H9 (cell line): ENCODE data around the gene SNX25. TPM values are rescaled to one million over a fixed set of nuclear protein-coding genes. Genes with fewer than 3 reads are reported as not detected.
"Not testable (repeated sequence)": the region's sequence is repeated elsewhere in the genome, so short reads cannot be mapped to it uniquely, and the experiment has no call there.

Experiments used
- DNase-seq: peaks from one replicate; pipeline ENCODE4 v3.0.0-alpha.2; 2017
- H2AFZ ChIP-seq: one replicate; pipeline ENCODE4 v1.6.1; 2013; ENCODE audit warnings: mild to moderate bottlenecking, low read length, control low read depth, moderate library complexity
- H2AK5ac ChIP-seq: 2 replicates; pipeline ENCODE4 v1.6.1; 2013; ENCODE audit warnings: low read length, control low read depth, mixed read lengths; ENCODE audit not compliant: insufficient read length
- H2BK120ac ChIP-seq: one replicate; pipeline ENCODE4 v1.6.1; 2013; ENCODE audit warnings: low read depth, mild to moderate bottlenecking, low read length, control low read depth, inconsistent platforms; ENCODE audit not compliant: poor library complexity, severe bottlenecking
- H2BK12ac ChIP-seq: 2 replicates; pipeline ENCODE4 v1.6.1; 2013; ENCODE audit warnings: low read length, control low read depth, mixed read lengths, low read depth; ENCODE audit not compliant: insufficient read length
- H2BK15ac ChIP-seq: 2 replicates; pipeline ENCODE4 v1.6.1; 2013; ENCODE audit warnings: low read depth, low read length, control low read depth
- H2BK20ac ChIP-seq: one replicate; pipeline ENCODE4 v1.6.1; 2013; ENCODE audit warnings: low read depth, mild to moderate bottlenecking, low read length, control low read depth, inconsistent platforms; ENCODE audit not compliant: poor library complexity, severe bottlenecking
- H2BK5ac ChIP-seq: 2 replicates; pipeline ENCODE4 v1.6.1; 2013; ENCODE audit warnings: low read length, control low read depth, mixed read lengths; ENCODE audit not compliant: insufficient read length
- H3K14ac ChIP-seq: 2 replicates; pipeline ENCODE4 v1.6.1; 2013; ENCODE audit warnings: low read length, control low read depth; ENCODE audit not compliant: insufficient read depth
- H3K18ac ChIP-seq: 2 replicates; pipeline ENCODE4 v1.6.1; 2013; ENCODE audit warnings: low read depth, mild to moderate bottlenecking, mixed read lengths, low read length, control low read depth; ENCODE audit not compliant: insufficient read length
- H3K23ac ChIP-seq: 2 replicates; pipeline ENCODE4 v1.6.1; 2013; ENCODE audit warnings: low read length, control low read depth, mixed read lengths, low read depth; ENCODE audit not compliant: insufficient read length
- H3K23me2 ChIP-seq: 2 replicates; pipeline ENCODE4 v1.6.1; 2013; ENCODE audit warnings: low read depth, mild to moderate bottlenecking, mixed read lengths, low read length, control low read depth; ENCODE audit not compliant: insufficient read length, poor library complexity, severe bottlenecking
- H3K27ac ChIP-seq: 2 replicates; pipeline ENCODE4 v1.5.1; 2013; ENCODE audit warnings: low read length, control low read depth, mixed read lengths, low read depth; ENCODE audit not compliant: insufficient read length
- H3K27me3 ChIP-seq: 2 replicates; pipeline ENCODE4 v1.6.1; 2013; ENCODE audit warnings: low read length, control low read depth, inconsistent platforms; ENCODE audit not compliant: insufficient read depth
- H3K4ac ChIP-seq: 2 replicates; pipeline ENCODE4 v1.6.1; 2013; ENCODE audit warnings: low read depth, mild to moderate bottlenecking, control low read depth, inconsistent platforms, low read length, moderate library complexity
- H3K4me1 ChIP-seq: 2 replicates; pipeline ENCODE4 v1.6.1; 2013; ENCODE audit warnings: low read length, control low read depth, inconsistent platforms; ENCODE audit not compliant: insufficient read depth
- H3K4me2 ChIP-seq: 2 replicates; pipeline ENCODE4 v1.6.1; 2013; ENCODE audit warnings: low read length, control low read depth, mixed read lengths; ENCODE audit not compliant: insufficient read length, insufficient read depth
- H3K56ac ChIP-seq: 2 replicates; pipeline ENCODE4 v1.6.1; 2013; ENCODE audit warnings: low read depth, mild to moderate bottlenecking, mixed read lengths, low read length, control low read depth; ENCODE audit not compliant: insufficient read length
- H3K79me1 ChIP-seq: 2 replicates; pipeline ENCODE4 v1.6.1; 2013; ENCODE audit warnings: low read depth, mild to moderate bottlenecking, moderate library complexity, low read length, control low read depth, inconsistent platforms; ENCODE audit not compliant: insufficient read depth, poor library complexity, severe bottlenecking
- H3K79me2 ChIP-seq: 2 replicates; pipeline ENCODE4 v1.6.1; 2013; ENCODE audit warnings: low read length, control low read depth, inconsistent platforms; ENCODE audit not compliant: insufficient read depth
- H3K9ac ChIP-seq: 2 replicates; pipeline ENCODE4 v1.6.1; 2013; ENCODE audit warnings: low read length, control low read depth, mixed read lengths; ENCODE audit not compliant: insufficient read length; ENCODE audit errors: extremely low read depth
- H3K9me3 ChIP-seq: one replicate; pipeline ENCODE4 v1.6.1; 2013; ENCODE audit warnings: low read depth, low read length, inconsistent platforms; ENCODE audit not compliant: control insufficient read depth
- H3T11ph ChIP-seq: one replicate; pipeline ENCODE4 v1.6.1; 2013; ENCODE audit warnings: mild to moderate bottlenecking, low read length, control low read depth, inconsistent platforms
- H4K20me1 ChIP-seq: one replicate; pipeline ENCODE4 v1.6.1; 2013; ENCODE audit not compliant: control insufficient read depth, insufficient read length, insufficient read depth
- H4K5ac ChIP-seq: 2 replicates; pipeline ENCODE4 v1.6.1; 2013; ENCODE audit warnings: low read depth, mild to moderate bottlenecking, mixed read lengths, low read length, control low read depth; ENCODE audit not compliant: insufficient read length
- H4K8ac ChIP-seq: replicated peaks from 2 replicates; pipeline ENCODE4 v1.6.1; 2013; ENCODE audit warnings: low read length, control low read depth, mixed read lengths, low read depth; ENCODE audit not compliant: insufficient read length
- H4K91ac ChIP-seq: 2 replicates; pipeline ENCODE4 v1.6.1; 2013; ENCODE audit warnings: low read depth, mild to moderate bottlenecking, moderate library complexity, mixed read lengths, low read length, control low read depth; ENCODE audit not compliant: insufficient read length
- H3K27ac Mint-ChIP-seq, 3 experiments: 2 replicates in 2 of 3; 3 replicates in 1 of 3; pipeline ENCODE4 v1.8.0; 2020 to 2021; ENCODE audit warnings: mixed read lengths in 3 of 3, mild to moderate bottlenecking in 1 of 3, moderate library complexity in 1 of 3
- H3K27me3 Mint-ChIP-seq: 2 replicates; pipeline ENCODE4 v1.8.0; 2021; ENCODE audit warnings: low read depth, mild to moderate bottlenecking, moderate library complexity, mixed read lengths
- H3K36me3 Mint-ChIP-seq, 3 experiments: 2 replicates in 2 of 3; 3 replicates in 1 of 3; pipeline ENCODE4 v1.8.0; 2020 to 2021; ENCODE audit warnings: low read depth in 3 of 3, mixed read lengths in 3 of 3; ENCODE audit not compliant: insufficient read depth in 1 of 3
- H3K4me1 Mint-ChIP-seq, 2 experiments: 2 replicates each; pipeline ENCODE4 v1.8.0; 2020; ENCODE audit warnings: mixed read lengths in 2 of 2
- H3K4me3 Mint-ChIP-seq, 2 experiments: 2 replicates in 1 of 2; 3 replicates in 1 of 2; pipeline ENCODE4 v1.8.0; 2020 to 2021; ENCODE audit warnings: mild to moderate bottlenecking in 2 of 2, mixed read lengths in 2 of 2, moderate library complexity in 1 of 2
- H3K9me3 Mint-ChIP-seq, 2 experiments: 2 replicates in 1 of 2; 3 replicates in 1 of 2; pipeline ENCODE4 v1.8.0; 2020; ENCODE audit warnings: mild to moderate bottlenecking in 2 of 2, mixed read lengths in 2 of 2, moderate library complexity in 1 of 2
- WGBS: extraction: QIAGEN DNeasy Blood & Tissue Kit; methylation state at CpG from one replicate; pipeline ENCODE4 v1.1.7; 2013; ENCODE audit warnings: missing lambda C conversion rate, low lambda C conversion rate, mixed read lengths; ENCODE audit not compliant: insufficient read length; ENCODE audit errors: extremely low coverage; 5-methylcytosine and 5-hydroxymethylcytosine counted together
- total RNA-seq: library from RNA; stranded (reverse); gene quantifications from 2 replicates; pipeline ENCODE4 v1.2.1, GENCODE V29; 2021
- TF ChIP-seq, protein P1 (sequence below): fragments of 200-600 bp; sonication (generic); conservative IDR thresholded peaks from 3 replicates; pipeline ENCODE4 v1.8.0; 2021; ENCODE audit warnings: antibody characterized with exemption, mild to moderate bottlenecking

The SNX25 gene
- total RNA-seq, 1 experiment from 2014 or later = 28.2 TPM

DNA sequence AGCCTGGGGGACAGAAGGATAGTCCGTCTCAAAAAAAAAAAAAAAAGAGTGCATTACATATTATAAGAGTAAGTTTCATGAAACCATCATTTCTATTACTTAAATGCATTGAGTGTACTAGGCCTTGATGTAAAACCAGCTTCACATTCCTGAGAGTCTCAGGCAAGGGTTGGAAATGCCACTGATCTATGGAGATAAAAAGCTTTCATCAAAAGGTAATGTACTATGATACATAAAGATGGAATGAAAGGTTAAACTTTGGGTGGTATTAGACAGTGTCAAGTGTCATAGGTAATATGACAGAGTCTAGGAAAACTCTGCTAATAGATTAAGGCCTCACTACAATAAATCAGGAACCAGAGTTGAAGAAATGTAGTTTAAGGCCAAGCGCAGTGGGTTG, 13.0 kb upstream of the SNX25 start:
- no peaks in the 10 kb centered on the region for H3K27me3 ChIP-seq
- H3K23ac ChIP-seq = no peak overlapping the region
- H3K18ac ChIP-seq = no peak overlapping the region
- no peaks in the 10 kb centered on the region for H3K79me1 ChIP-seq
- H3T11ph ChIP-seq = no peak overlapping the region
- Mint-ChIP-seq H3K4me1 (peaks cover 12 to 13% of the 10 kb centered on the region in 2 experiments), H3K27ac (no peak overlapping the region), H3K36me3 (peaks cover 1 to 18% (median 10%) of the 10 kb centered on the region in 3 experiments; a peak in 3 of 7 replicates), H3K9me3 (no peaks in the 10 kb centered on the region), H3K27me3 (no peaks in the 10 kb centered on the region), H3K4me3 (no peak overlapping the region)
- no peak overlapping the region for H3K9ac ChIP-seq
- no peak overlapping the region for H4K91ac ChIP-seq
- H3K79me2 ChIP-seq = peaks cover 2% of the 10 kb centered on the region; the same call in 1 of the 2 replicates
- WGBS = no CpG with 5 or more reads among the region's 2 CpGs
- no peaks in the 10 kb centered on the region for H3K23me2 ChIP-seq
- no peak overlapping the region for H3K4me2 ChIP-seq
- no peak for DNase-seq
- TF ChIP-seq, protein P1, sequence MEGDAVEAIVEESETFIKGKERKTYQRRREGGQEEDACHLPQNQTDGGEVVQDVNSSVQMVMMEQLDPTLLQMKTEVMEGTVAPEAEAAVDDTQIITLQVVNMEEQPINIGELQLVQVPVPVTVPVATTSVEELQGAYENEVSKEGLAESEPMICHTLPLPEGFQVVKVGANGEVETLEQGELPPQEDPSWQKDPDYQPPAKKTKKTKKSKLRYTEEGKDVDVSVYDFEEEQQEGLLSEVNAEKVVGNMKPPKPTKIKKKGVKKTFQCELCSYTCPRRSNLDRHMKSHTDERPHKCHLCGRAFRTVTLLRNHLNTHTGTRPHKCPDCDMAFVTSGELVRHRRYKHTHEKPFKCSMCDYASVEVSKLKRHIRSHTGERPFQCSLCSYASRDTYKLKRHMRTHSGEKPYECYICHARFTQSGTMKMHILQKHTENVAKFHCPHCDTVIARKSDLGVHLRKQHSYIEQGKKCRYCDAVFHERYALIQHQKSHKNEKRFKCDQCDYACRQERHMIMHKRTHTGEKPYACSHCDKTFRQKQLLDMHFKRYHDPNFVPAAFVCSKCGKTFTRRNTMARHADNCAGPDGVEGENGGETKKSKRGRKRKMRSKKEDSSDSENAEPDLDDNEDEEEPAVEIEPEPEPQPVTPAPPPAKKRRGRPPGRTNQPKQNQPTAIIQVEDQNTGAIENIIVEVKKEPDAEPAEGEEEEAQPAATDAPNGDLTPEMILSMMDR = no peak
- no peak overlapping the region for H2BK12ac ChIP-seq
- H2BK15ac ChIP-seq = no peak overlapping the region
- no peak overlapping the region for H4K8ac ChIP-seq
- no peak overlapping the region for H3K14ac ChIP-seq
- H3K4me1 ChIP-seq = peaks cover 4% of the 10 kb centered on the region; the same call in 1 of the 2 replicates
- no peaks in the 10 kb centered on the region for H4K20me1 ChIP-seq
- H3K56ac ChIP-seq = no peak overlapping the region
- no peak overlapping the region for H2BK20ac ChIP-seq
- H2BK5ac ChIP-seq = no peak overlapping the region
- no peak overlapping the region for H2AFZ ChIP-seq
- no peak overlapping the region for H4K5ac ChIP-seq
- no peak overlapping the region for H2AK5ac ChIP-seq
- H2BK120ac ChIP-seq = no peak overlapping the region
- H3K9me3 ChIP-seq = no peaks in the 10 kb centered on the region
- H3K27ac ChIP-seq = no peak overlapping the region
- no peak overlapping the region for H3K4ac ChIP-seq

DNA sequence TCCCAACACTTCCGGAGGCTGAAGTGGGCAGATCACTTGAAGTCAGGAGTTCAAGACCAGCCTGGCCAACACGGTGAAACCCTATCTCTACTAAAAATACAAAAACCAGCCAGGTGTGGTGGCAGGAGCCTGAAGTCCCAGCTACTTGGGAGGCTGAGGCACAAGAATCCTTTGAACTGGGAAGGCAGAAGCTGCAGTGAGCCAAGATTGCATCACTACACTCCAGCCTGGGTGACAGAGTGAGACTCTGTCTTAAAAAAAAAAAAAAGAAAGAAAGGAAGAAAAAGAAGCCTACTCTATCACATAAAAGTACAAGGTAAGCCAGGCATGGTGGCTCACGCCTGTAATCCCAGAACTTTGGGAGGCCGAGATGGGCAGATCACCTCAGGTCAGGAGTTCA, 11.2 kb upstream of the SNX25 start:
- not testable (repeated sequence) for H3K4me2 ChIP-seq, H4K91ac ChIP-seq, H4K5ac ChIP-seq, H2BK120ac ChIP-seq, H3K4me3 Mint-ChIP-seq, H3K56ac ChIP-seq, H3K23me2 ChIP-seq, H3K14ac ChIP-seq, H3K9me3 ChIP-seq, H3K79me2 ChIP-seq, H3K4ac ChIP-seq, H3K27me3 Mint-ChIP-seq, H3K27ac ChIP-seq, DNase-seq, H2BK15ac ChIP-seq, H4K20me1 ChIP-seq, H3K79me1 ChIP-seq, H3K18ac ChIP-seq, H3K23ac ChIP-seq, H2AK5ac ChIP-seq, H2AFZ ChIP-seq, H2BK20ac ChIP-seq, H3K9me3 Mint-ChIP-seq, H3T11ph ChIP-seq, H4K8ac ChIP-seq, H3K27me3 ChIP-seq, H2BK5ac ChIP-seq, H3K4me1 ChIP-seq, H3K9ac ChIP-seq, H2BK12ac ChIP-seq
- Mint-ChIP-seq H3K36me3 (peaks cover 1 to 13% (median 10%) of the 10 kb centered on the region in 3 experiments; a peak in 3 of 7 replicates), H3K4me1 (peaks cover 17 to 21% of the 10 kb centered on the region in 2 experiments), H3K27ac (peak overlapping the region in 1 of 3 experiments; percentile 59; a peak in 1 of 7 replicates)
- no CpG with 5 or more reads among the region's 4 CpGs for WGBS
